ENCODE results near the gene CCDC63. TPM values are rescaled to one million over a fixed set of nuclear protein-coding genes. Genes with fewer than 3 reads are reported as not detected.

Gene CCDC63
- total and polyA plus RNA-seq, 2 donors (not counting 3 experiments of a cell fraction or from before 2014, with no cell fraction given): not detected

- intact Hi-C loops (cut with micrococcal nuclease): no loop called here
These were observed 36.5 kb downstream of the CCDC63 start for GRCh38 chr12:110883251-110883650.

More at GRCh38 chr12:110883251-110883650, 36.5 kb downstream of the CCDC63 start:
- Histone ChIP-seq H3K9me3 (replicated peaks; ENCODE audit: control insufficient read depth, insufficient read depth, low read length) (no peaks in the 10 kb centered on the region), H3K79me2 (ENCODE audit: control insufficient read depth, insufficient read depth, low read length) (no peaks in the 10 kb centered on the region), H3K27me3 (ENCODE audit: control insufficient read depth in 2 of 2, insufficient read depth in 2 of 2, low read length in 2 of 2) (no peaks in the 10 kb centered on the region), H3K4me1 (ENCODE audit: control insufficient read depth, extremely low read depth, insufficient read depth, low read length) (no peaks in the 10 kb centered on the region), H3K4me3 (replicated peaks in 1 of 3; ENCODE audit: insufficient read depth in 1 of 3, low read depth in 1 of 3, low read length in 3 of 3) (no peak overlapping the region), H3K36me3 (ENCODE audit: control insufficient read depth in 2 of 2, extremely low read depth in 1 of 2, insufficient read depth in 2 of 2, low read length in 2 of 2) (no peaks in the 10 kb centered on the region), H3K4me2 (ENCODE audit: insufficient read depth, low read length) (no peak overlapping the region), H3K27ac (ENCODE audit: insufficient read depth, low read depth, low read length) (no peak overlapping the region), H3K9ac (replicated peaks; ENCODE audit: extremely low read depth, insufficient read depth, low read length) (no peak overlapping the region), H3K9me1 (replicated peaks; ENCODE audit: control insufficient read depth, extremely low read depth, insufficient read depth, low read length) (no peaks in the 10 kb centered on the region), H2AFZ (ENCODE audit: low read depth, low read length) (no peak overlapping the region), H4K20me1 (replicated peaks; ENCODE audit: control insufficient read depth, extremely low read depth, insufficient read depth, low read length) (no peaks in the 10 kb centered on the region)
- no peak for DNase-seq (ENCODE audit: low read depth, low spot score)
- BruUV-seq (replicated peaks): no TSS peak
- FAIRE-seq: no peak
- TF ChIP-seq, protein P1, sequence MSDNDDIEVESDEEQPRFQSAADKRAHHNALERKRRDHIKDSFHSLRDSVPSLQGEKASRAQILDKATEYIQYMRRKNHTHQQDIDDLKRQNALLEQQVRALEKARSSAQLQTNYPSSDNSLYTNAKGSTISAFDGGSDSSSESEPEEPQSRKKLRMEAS (IDR thresholded peaks at IDR 0.05; ENCODE audit: insufficient read depth, insufficient read length): no peak
- TF ChIP-seq POLR2A (IDR thresholded peaks at IDR 0.05; ENCODE audit: low read depth, low read length): no peak
- TF ChIP-seq GATA2 (IDR thresholded peaks at IDR 0.05; ENCODE audit: insufficient read depth, insufficient read length, low read depth, low read length): no peak
- TF ChIP-seq, protein P2, sequence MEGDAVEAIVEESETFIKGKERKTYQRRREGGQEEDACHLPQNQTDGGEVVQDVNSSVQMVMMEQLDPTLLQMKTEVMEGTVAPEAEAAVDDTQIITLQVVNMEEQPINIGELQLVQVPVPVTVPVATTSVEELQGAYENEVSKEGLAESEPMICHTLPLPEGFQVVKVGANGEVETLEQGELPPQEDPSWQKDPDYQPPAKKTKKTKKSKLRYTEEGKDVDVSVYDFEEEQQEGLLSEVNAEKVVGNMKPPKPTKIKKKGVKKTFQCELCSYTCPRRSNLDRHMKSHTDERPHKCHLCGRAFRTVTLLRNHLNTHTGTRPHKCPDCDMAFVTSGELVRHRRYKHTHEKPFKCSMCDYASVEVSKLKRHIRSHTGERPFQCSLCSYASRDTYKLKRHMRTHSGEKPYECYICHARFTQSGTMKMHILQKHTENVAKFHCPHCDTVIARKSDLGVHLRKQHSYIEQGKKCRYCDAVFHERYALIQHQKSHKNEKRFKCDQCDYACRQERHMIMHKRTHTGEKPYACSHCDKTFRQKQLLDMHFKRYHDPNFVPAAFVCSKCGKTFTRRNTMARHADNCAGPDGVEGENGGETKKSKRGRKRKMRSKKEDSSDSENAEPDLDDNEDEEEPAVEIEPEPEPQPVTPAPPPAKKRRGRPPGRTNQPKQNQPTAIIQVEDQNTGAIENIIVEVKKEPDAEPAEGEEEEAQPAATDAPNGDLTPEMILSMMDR (IDR thresholded peaks at IDR 0.05; ENCODE audit: extremely low read depth in 1 of 2, insufficient read depth in 1 of 2, low read depth in 1 of 2, low read length in 2 of 2): no peak
- no peak for TF ChIP-seq FOS (IDR thresholded peaks at IDR 0.05; ENCODE audit: borderline replicate concordance, insufficient read depth, low read length)
- no peak for TF ChIP-seq POLR2AphosphoS5 (IDR thresholded peaks at IDR 0.05; ENCODE audit: insufficient read depth, low read depth, low read length)
- no peak for TF ChIP-seq MYC (IDR thresholded peaks at IDR 0.05; ENCODE audit: low read depth, low read length)
- no peak for TF ChIP-seq JUN (IDR thresholded peaks at IDR 0.05; ENCODE audit: borderline replicate concordance, insufficient read depth, insufficient read length, low read depth)
- no peak for TF ChIP-seq EZH2 (IDR thresholded peaks at IDR 0.05; ENCODE audit: borderline replicate concordance, low read depth, low read length, severe bottlenecking)
- CTCF ChIA-PET: interaction anchor here (0.8 to 1.1 kb wide), 3 partner anchors 10 to 17 kb away, joined by 3 read pairs; no protein-coding TSS in a partner anchor
- dilution Hi-C loops (cut with MboI; ENCODE audit: extremely low pct_ligation_motif_present, low sequenced_read_pairs): no loop called here
- POLR2A ChIA-PET: no interaction called here

All from endothelial cell of umbilical vein (primary cell).